NCI-H1417 (cell line): ENCODE results near the gene MARS1.
A peak's percentile ranks its signal among the peaks of the same experiment; 100 is the strongest.

Source experiments
- DNase-seq, 3 experiments: peaks; one replicate each; lab custom pipeline; 2025; lab: John Stamatoyannopoulos, UW

Gene MARS1

DNA sequence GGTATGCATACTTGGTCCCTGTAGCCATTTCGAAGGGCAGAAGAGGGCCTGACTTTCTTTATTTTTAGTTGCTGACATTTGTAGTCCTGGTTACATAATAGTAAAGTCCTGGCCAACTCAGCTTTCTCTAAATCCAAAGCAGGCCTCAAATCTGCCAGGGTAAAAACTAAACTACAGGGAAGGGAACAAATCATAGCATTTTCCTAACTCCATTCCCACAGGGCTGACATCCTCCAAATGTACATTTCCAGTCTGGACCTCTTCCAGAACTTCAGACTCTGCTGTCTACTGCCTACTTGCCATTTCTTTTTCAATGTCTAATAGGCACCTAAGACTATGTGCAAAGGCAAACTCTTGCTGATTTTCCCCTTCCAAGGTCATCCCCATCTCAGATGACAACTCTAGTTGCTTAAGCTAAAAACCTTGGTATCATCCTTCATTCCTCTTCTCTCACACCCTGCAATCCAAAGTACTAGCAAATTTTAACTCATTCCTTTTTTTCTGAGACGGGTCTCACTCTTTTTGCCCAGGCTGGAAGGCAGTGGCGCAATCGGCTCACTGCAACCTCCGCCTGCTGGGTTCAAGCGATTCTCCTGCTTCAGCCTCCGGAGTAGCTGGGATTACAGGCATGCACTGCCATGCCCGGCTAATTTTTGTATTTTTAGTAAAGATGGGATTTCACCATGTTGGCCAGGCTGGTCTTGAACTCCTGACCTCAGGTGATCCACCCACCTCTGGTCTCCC is 30.5 kb downstream of the MARS1 start:
- no peak for DNase-seq

DNA sequence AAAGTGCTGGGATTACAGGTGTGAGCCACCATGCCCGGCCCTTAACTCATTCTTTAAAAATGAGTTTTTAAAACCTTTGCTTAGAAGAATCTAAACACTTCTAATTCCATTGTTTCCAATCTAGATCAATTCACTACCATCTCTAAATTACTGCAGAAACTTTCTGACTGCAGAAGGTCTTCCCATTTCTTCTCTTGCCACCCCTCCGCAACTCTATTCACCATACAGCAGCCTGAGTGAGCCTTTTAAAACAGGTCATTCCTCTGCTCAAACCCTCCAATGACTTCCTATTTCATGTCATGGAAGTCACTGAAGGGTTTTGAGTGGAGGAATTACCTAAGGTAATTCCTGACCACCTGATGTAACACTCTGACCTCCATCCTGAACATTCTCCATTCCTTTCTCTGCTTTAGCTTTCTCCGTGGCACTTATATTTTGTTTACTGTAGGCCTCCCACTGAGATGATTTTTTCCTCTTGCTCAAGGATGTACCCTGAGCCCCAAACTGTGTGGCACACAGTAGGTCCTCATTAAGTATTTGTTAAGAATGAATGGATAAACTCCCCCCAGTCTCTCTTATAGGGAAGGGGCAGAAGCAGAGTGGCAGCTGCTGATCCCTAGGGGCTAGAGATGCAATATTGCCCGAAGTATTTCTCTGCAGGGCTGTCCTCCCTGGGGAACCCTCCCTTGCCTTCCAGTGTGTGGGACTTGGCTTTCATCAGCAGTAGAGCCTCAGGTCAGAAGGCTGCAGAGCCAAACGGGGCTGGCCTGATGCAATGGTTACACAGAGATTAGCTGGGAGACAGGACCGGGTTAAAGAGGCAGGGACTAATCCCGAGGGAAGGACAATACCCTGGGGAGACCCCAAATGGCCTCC is 31.3 kb downstream of the MARS1 start:
- DNase-seq: peak in 1 of 3 experiments; percentile 25

DNA sequence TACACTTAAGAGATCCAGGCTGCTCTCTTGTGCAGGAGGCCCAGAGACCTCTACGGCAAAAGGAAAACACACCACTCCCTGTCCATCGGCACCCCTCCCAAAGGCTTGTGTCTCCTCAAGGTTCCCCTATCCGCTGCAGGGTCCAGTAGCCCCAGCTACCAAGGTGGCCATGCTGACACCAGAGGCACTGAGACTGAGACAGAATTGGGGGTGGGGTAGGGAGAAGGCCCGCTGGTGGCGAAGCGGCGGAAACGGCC is 31.9 kb downstream of the MARS1 start:
- peak in 1 of 3 experiments; percentile 79 for DNase-seq

DNA sequence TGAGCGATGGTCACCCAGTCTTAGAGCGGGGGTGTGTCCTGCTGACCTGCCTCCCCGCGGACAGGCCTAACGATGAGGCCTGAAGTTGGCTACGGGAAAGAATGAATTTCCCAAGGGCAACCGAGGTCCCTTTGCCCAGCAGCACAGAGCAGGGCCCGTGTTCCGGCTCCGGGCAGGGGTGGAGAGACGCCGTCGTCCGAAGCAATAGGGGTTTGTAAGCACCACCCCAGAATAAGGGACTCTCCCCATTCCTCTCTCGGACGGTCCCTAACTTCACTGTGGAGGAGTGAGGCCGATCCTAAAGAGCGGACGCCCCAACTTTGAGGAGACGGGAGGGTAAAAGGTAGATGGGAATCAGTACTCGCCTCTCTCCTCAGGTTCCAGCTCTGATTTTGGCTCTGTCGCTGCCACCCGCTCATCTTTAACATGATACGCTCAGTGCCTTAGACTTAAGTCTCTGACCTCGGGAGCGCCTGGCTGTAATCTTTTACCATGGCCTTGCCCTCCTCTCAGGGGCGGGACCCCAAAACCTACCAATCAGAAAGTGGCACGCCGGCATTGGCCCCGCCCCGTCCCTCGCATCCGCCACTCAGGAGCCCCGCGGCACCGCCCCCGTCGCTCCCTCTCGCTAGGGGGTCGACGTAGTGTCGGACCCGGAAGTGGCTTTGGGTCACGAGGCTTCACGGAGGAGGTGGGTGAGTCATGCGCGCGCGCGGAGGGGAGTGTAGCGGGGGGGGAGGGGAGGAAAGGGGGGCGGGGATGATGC is 32.4 kb downstream of the MARS1 start, which contains the start of gene DDIT3:
TSS of gene DDIT3 (minus strand) at position 462 of the 766 bp plus-strand sequence. CDS start 3,108 bp downstream, outside the sequence.
- peak; percentile 99 to 100 (median 99) for DNase-seq

DNA sequence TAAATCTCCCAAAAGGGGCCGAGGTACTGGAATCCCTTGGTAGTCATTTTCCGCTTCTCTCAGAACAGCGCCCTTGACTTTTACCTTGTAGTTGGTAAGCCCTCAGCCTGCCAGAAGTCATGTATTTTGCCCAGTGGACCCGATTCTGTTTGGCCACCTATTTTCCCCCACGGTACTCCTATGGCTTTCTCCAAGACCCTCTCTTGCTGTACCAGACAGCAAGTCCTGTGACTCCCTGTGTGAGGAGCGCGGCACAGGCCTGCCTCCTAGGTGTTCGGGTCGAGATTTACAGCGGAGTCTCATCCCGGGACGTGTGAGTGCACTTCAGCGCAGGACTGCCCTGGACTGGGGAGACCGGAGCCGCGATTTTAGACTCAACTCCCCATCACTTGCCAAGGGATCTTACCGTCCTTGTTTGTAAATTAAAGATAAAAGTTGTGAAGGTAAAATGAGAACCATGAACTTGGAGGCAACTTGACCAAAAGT is 33.7 kb downstream of the MARS1 start:
- peak in 2 of 3 experiments; percentile 48 to 50 for DNase-seq

DNA sequence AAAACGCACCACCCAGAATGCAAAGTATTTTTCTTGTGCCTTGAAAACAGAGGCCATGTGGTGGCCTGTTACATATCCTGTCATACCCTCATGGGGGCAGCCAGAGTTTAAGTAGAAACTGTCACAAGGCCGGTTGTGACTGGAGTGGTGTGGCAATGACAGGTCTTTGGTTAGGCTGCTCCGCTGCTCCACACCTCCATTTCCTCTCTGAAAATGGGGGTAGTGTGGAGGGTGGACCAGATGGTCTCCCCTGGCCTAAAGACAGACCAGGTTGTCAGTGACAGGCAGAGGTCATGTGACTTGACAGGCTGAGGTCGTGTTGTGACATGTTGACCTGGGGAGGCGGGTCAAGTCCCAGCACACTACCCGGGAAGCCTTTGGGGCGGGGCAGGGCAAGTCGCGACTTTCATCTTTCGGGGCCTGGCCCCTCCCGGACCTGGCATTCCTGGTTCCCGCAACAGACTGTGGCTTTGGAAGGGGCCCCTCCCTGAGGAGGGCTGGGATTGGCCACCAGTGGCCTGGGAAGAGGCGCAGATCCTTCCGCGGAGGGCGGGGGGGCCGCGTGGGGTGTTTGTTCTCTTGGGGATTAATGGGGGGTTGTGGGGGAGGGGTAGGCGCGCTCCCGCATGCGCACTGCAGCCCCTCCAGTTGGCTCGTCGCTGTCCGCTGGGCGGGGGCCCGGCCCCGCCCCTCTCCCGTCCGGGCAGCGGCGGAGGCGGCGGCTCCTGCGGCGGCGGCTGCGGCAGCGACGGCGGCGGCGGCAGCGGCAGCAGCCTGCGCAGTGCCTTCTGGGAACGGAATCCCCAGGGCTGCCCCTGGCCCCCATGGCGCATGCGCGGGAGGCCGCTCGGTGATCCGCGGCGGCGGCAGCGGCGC is 34.4 kb downstream of the MARS1 start, which contains the start of gene MBD6:
TSS of gene MBD6 (plus strand) at position 814 of the 876 bp plus-strand sequence. CDS start 1,480 bp downstream, outside the sequence.
- DNase-seq: peak; percentile 93 to 97 (median 93)

DNA sequence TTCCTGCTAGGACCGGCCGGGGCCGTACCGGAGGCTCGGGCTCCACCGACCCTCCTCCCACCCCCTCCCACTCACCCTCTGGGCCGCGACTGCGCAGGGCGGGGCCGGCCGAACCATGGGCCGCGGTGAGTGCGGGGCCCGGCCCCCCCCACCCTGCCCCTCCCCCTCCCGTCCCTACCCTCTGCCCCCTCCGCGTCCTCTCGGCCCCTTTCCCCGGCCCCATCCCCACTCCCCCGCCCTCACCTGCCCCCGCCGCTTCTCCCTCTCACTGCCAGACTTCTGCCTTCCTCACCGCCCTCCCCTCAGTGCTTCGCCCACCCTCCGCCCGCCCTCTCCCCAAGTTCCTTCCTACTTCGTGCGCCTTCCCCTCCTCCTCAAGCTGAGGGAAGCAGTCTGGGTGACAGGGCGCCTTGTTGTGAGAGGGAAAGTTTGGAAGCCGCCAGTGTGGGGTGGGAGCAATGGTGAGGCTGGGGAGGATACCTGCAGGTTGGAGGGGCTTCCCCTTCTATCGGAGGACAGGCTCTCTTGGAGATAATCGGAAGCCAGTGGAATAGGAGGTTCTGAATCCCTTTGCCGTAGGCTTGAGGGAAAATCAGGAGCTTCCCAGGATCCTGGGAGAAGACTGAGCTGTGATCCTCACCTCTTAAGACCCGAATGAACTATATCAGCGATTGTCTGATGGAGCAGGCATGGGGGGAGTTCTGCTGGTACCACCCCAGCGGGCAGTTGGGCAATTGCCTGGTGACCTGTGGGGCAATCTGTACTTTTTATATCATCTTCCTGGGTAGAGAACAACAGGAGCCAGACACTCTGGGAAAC is 35.2 kb downstream of the MARS1 start:
- peak in 2 of 3 experiments; percentile 70 to 76 for DNase-seq

DNA sequence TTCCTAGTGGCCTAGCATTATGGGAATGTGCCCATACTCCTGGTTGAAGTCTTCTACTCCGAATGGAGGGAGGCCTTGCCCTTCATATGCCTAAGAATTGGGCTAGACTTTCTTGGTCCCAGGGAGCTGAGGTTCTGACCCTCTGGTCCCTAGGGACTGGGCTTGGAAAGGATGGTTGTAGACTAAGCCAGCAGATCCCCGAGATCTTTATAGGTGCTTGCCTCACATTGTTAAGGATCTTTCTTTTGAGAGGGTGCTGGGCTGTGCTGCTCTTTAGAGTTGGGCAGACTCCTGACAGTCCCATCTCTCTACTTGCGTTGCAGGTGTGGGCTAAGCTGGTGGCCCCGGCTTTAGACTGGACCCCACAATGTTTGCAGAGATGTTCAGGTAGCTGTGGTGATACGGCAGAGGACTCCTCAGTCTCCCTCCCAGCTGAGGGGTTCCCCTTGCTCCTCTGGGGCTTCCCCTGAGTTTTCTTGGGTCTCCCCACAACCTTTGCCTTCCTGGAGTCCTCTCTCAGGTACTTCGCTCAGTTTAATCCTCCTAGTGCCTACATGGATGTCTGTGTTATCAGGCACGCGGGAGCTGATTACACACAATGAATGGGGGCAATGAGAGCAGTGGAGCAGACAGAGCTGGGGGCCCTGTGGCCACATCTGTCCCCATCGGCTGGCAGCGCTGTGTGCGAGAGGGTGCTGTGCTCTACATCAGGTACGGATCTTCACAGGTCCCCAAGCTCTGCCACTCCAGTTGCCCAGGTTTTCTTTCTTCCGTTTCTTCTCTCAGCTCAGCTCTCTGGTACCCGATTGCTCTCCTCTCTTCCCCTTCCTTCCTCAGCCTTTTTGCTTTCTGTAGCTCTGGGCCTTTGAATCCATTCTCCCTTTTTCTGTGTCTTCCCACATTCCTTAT is 36.1 kb downstream of the MARS1 start:
- peak in 2 of 3 experiments; percentile 51 to 52 for DNase-seq

DNA sequence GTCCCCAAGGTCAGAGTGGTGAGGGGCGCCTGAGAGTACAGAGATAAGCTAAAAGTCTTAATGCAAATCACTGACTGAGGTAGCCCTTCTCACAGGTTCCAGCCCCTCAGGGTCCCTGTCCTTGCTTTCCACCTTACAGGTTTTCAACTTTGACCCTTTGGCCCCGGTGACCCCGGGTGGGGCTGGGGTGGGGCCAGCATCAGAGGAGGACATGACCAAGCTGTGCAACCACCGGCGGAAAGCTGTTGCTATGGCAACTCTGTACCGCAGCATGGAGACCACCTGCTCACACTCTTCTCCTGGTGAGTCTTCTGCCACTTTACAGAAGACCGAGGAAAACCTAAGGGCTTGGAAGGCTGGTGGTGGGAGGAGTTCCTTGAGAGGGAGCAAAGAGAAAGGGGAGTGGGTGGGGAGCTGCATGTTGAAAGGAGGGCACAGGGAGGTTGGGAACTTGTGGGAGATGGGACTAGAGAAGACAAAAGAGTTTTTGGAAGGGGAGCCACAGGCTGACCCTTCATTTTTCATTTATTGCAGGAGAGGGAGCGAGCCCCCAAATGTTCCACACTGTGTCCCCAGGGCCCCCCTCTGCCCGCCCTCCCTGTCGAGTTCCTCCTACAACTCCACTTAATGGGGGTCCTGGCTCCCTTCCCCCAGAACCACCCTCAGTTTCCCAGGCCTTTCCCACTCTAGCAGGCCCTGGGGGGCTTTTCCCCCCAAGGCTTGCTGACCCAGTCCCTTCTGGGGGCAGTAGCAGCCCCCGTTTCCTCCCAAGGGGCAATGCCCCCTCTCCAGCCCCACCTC is 37.1 kb downstream of the MARS1 start:
- DNase-seq: no peak

DNA sequence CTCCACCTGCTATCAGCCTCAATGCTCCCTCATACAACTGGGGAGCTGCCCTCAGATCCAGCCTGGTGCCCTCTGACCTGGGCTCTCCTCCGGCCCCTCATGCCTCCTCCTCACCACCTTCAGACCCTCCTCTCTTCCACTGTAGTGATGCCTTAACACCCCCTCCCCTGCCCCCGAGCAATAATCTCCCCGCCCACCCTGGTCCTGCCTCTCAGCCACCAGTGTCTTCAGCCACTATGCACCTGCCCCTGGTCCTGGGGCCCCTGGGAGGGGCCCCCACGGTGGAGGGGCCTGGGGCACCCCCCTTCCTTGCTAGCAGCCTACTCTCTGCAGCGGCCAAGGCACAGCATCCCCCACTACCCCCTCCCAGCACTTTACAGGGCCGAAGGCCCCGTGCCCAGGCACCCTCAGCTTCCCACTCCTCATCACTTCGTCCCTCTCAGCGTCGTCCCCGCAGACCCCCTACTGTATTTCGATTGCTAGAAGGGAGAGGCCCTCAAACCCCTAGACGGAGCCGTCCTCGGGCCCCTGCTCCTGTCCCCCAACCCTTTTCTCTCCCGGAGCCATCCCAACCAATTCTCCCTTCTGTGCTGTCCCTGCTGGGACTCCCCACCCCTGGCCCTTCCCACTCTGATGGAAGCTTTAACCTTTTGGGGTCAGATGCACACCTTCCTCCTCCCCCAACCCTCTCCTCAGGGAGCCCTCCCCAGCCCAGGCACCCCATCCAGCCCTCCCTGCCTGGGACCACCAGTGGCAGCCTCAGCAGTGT is 37.9 kb downstream of the MARS1 start:
- no peak for DNase-seq

DNA sequence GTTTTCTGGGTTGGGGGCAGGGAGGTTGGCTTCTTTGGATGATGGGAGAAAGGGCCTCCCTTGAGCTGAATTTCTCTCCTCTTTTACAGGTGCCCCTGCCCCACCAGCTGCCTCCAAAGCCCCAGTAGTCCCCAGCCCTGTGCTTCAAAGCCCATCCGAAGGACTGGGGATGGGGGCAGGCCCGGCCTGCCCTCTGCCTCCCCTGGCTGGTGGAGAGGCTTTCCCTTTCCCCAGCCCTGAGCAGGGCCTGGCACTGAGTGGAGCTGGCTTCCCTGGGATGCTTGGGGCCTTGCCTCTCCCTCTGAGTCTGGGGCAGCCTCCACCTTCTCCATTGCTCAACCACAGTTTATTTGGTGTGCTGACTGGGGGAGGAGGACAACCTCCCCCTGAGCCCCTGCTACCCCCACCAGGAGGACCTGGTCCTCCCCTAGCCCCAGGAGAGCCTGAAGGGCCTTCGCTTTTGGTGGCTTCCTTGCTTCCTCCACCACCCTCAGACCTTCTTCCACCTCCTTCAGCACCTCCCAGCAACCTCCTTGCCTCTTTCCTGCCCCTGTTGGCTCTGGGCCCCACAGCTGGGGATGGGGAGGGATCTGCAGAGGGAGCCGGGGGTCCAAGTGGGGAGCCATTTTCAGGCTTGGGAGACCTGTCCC is 38.7 kb downstream of the MARS1 start:
- DNase-seq: no peak

DNA sequence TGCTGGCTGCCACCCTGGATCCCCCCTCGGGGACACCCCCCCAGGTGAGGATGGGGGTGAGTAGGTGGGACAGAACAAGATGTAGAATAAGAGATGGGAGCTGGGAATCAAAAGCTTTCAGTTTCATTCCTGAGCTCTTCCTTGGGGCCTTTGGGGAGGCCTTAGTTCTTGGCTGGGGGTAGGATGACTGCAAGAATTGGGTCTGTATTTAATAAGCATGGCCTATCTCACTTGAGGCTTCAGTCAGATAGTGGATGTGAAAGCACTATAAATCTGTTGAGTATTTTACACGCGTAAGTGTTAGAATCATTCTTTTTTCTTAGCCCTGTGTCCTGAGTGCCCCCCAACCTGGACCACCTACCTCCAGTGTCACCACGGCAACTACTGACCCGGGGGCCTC is 39.3 kb downstream of the MARS1 start:
- DNase-seq: no peak

DNA sequence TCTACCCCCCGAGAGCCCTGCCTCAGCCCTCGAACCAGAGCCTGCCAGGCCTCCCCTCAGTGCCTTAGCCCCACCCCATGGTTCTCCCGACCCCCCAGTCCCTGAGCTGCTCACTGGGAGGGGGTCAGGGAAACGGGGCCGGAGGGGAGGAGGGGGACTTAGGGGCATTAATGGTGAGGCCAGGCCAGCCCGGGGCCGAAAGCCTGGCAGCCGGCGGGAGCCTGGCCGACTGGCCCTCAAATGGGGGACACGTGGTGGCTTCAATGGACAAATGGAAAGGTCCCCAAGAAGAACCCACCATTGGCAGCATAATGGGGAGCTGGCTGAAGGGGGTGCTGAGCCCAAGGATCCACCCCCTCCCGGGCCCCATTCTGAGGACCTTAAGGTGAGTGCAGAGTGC is 40.3 kb downstream of the MARS1 start:
- no peak for DNase-seq

DNA sequence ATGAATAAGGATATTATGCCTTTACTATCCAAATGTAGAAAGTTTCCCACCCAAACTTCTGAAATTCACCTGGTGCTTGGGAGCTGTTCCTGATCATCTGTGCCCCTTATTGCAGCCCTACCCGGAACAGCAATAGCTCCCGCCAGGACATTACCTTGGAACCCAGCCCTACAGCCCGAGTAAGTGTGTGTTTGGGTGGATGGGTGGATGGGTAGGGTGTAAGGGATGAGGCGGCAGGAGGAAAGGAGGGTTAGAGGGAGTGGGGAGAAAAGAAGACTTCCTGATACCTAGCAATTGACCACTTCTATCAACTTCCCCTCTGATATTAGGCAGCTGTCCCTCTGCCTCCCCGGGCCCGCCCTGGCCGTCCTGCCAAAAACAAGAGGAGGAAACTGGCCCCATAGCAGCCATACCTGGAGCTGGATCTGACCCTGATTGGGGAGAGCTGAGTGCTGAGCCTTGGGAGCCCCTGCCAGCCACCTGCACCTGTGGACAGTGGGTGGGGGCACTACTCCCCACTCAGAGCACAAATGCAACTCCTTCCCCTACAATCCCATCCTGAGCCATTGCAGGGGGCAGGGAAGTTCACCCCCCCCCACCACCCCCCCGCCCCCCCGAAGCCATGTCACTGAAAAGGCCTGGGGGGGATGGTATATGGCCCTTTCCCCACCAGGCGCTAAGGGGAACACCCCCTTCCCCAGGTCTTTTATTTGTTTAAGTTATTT is 41.1 kb downstream of the MARS1 start:
- no peak for DNase-seq

DNA sequence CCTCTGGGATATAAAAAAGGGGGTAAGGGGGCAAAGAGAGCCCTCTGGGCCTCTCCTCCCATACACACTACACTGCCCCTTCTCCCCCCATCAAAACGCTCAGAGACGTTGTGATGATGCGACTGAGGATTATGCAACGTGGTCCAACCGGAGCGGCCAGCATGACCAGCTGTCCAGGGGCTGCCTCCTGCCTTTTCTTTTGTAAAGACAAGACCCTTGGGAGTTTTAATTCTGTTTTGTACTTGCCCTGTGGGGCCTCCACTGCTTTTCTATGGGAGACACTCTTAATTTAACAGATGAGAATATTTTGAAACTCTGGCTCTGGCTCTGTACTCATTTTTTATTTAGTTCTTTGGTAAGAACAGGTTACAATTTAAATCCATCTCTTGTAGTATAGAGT is 42.0 kb downstream of the MARS1 start:
- no peak for DNase-seq

DNA sequence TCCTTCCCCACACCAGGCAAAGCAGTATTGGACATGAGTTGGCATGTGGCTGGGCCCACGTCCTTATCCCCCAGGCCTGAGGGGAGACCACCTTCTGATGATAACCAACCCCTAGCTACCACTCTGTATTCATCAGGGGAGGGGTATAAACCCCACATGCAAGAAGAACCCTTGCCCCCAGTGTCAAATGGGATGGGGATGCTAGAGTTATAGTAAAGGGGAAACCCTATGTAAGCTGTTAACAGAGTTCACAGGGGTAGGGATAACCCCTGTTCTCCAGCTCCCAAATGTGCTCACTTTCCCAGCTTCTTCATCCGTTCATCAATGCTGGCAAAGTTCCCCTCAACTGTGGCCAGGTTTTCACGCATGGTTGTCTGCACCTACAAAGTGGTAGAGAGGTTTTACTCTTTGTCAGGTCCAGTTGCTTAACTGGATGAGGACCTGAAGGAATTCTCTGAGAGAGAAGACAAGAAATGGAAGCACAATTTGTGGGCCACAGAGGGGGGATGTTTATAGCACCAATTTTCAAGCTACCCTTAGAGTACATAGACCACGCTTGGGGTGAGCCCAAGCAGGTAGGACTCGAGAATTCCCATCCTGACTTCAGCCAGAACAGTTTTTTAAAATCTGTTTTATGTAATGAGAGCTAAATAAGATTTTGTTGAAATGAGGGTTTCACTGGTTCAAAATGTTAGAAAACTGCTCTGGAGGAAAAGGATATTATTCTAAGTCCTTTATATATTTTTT is 42.7 kb downstream of the MARS1 start:
- no peak for DNase-seq
